PFSK-1 (cell line): ENCODE measurements around the gene RABIF.

Experiments
- SIN3A ChIP-seq: IDR thresholded peaks from 2 replicates; pipeline ENCODE4 v1.6.1; 2012; ENCODE audit warnings: mild to moderate bottlenecking, low read length, moderate library complexity, borderline replicate concordance; ENCODE audit not compliant: insufficient read depth
- TAF1 ChIP-seq: IDR thresholded peaks from 2 replicates; pipeline ENCODE4 v1.6.1; 2012; ENCODE audit warnings: low read length, control low read depth, borderline replicate concordance; ENCODE audit not compliant: insufficient read depth
- TF ChIP-seq, protein P1 (sequence below), 2 experiments: IDR thresholded peaks; 2 replicates each; pipeline versions ENCODE4 v1.6.1 to v1.8.0; 2011 to 2012; ENCODE audit warnings: low read depth in 2 of 2, low read length in 2 of 2, control low read depth in 1 of 2, inconsistent platforms in 1 of 2, mild to moderate bottlenecking in 1 of 2, moderate library complexity in 1 of 2; ENCODE audit not compliant: insufficient read depth in 1 of 2

DNA sequence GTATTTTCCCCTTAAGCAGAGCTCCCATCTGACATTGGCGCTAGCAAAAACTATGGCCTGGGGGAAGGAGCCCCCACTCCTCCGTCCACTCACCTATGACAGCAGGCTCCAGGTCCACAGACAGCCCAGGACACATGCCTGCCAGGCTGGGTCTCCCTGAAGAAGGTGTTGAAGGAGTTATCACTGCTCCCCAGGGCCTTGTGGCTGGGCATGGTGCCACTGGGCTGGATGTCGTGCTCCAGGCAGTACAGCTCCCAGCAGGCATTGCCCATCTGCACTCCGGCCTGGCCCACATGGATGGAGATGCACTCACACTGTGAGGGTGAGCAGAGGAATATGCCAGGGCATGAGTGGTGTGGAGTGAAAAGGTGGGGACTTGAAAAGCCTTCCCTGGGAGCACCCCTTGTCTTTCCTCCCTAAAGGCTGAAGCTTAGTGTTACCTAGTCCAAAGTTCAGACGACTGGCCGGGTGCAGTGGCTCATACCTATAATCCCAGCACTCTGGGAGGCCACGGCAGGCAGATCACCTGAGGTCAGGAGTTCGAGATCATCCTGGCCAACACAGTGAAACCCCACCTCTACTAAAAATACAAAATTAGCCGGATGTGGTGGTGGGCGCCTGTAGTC is 30.0 kb downstream of the RABIF start:
- TF ChIP-seq, protein P1, sequence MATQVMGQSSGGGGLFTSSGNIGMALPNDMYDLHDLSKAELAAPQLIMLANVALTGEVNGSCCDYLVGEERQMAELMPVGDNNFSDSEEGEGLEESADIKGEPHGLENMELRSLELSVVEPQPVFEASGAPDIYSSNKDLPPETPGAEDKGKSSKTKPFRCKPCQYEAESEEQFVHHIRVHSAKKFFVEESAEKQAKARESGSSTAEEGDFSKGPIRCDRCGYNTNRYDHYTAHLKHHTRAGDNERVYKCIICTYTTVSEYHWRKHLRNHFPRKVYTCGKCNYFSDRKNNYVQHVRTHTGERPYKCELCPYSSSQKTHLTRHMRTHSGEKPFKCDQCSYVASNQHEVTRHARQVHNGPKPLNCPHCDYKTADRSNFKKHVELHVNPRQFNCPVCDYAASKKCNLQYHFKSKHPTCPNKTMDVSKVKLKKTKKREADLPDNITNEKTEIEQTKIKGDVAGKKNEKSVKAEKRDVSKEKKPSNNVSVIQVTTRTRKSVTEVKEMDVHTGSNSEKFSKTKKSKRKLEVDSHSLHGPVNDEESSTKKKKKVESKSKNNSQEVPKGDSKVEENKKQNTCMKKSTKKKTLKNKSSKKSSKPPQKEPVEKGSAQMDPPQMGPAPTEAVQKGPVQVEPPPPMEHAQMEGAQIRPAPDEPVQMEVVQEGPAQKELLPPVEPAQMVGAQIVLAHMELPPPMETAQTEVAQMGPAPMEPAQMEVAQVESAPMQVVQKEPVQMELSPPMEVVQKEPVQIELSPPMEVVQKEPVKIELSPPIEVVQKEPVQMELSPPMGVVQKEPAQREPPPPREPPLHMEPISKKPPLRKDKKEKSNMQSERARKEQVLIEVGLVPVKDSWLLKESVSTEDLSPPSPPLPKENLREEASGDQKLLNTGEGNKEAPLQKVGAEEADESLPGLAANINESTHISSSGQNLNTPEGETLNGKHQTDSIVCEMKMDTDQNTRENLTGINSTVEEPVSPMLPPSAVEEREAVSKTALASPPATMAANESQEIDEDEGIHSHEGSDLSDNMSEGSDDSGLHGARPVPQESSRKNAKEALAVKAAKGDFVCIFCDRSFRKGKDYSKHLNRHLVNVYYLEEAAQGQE (IDR thresholded peaks at IDR 0.05; ENCODE audit: insufficient read depth in 1 of 2, low read depth in 2 of 2, low read length in 2 of 2): no peak
- TF ChIP-seq SIN3A: no peak
- TF ChIP-seq TAF1: no peak
